Stimulated activated effector memory CD8-positive, alpha-beta T cell treated with anti-CD3 and anti-CD28 coated beads, Interleukin-12 subunit alpha, Interleukin-12 subunit beta, amount 100 ng/mL, for 72 hours (primary cell): Measurements from ENCODE around the gene PFKFB2.
"Not testable (repeated sequence)": the region's sequence is repeated elsewhere in the genome, so short reads cannot be mapped to it uniquely, and the experiment has no call there.

Experiments
- ATAC-seq: fragments of 150-1000 bp; cut with Tn5 transposase; 2 replicates; pipeline ENCODE4 v1.10.0; 2021
- DNase-seq, 2 donors: peaks; one replicate each; pipeline ENCODE4 v3.0.0; 2021 to 2022; ENCODE audit warnings: low spot score in 2 of 2
- H3K27ac Mint-ChIP-seq: one replicate; pipeline ENCODE4 v1.8.0; 2022; ENCODE audit warnings: mild to moderate bottlenecking, mixed read lengths
- H3K36me3 Mint-ChIP-seq: one replicate; pipeline ENCODE4 v1.8.0; 2022; ENCODE audit warnings: mild to moderate bottlenecking, mixed read lengths
- H3K4me1 Mint-ChIP-seq: one replicate; pipeline ENCODE4 v1.8.0; 2022; ENCODE audit warnings: mixed read lengths
- H3K4me3 Mint-ChIP-seq: one replicate; pipeline ENCODE4 v1.8.0; 2022; ENCODE audit warnings: mild to moderate bottlenecking, mixed read lengths
- H3K9me3 Mint-ChIP-seq: one replicate; pipeline ENCODE4 v1.8.0; 2022; ENCODE audit warnings: mixed read lengths

The PFKFB2 gene

GRCh38 chr1:207029701-207030521, 23.2 kb upstream of the PFKFB2 start:
- no peak for DNase-seq
- no peaks in the 10 kb centered on the region for H3K36me3 Mint-ChIP-seq
- no peaks in the 10 kb centered on the region for H3K4me1 Mint-ChIP-seq

GRCh38 chr1:207030522-207031009, 22.5 kb upstream of the PFKFB2 start:
- H3K9me3 Mint-ChIP-seq, result no peaks in the 10 kb centered on the region
- H3K4me3 Mint-ChIP-seq, result no peak overlapping the region
- no peaks in the 10 kb centered on the region for H3K36me3 Mint-ChIP-seq
- ATAC-seq, result no peak
- no peak for DNase-seq
- no peaks in the 10 kb centered on the region for H3K4me1 Mint-ChIP-seq
- no peak overlapping the region for H3K27ac Mint-ChIP-seq

More at GRCh38 chr1:207029701-207030521, 23.2 kb upstream of the PFKFB2 start:
- no peak for ATAC-seq
- H3K27ac Mint-ChIP-seq, result no peak overlapping the region
- H3K4me3 Mint-ChIP-seq, result no peak overlapping the region
- H3K9me3 Mint-ChIP-seq, result no peaks in the 10 kb centered on the region

GRCh38 chr1:207031016-207031415, 22.1 kb upstream of the PFKFB2 start:
- ATAC-seq (no peak), DNase-seq (no peak)
- H3K36me3 Mint-ChIP-seq, result no peaks in the 10 kb centered on the region
- H3K4me1 Mint-ChIP-seq, result no peaks in the 10 kb centered on the region
- no peak overlapping the region for H3K4me3 Mint-ChIP-seq
- no peaks in the 10 kb centered on the region for H3K9me3 Mint-ChIP-seq
- no peak overlapping the region for H3K27ac Mint-ChIP-seq

GRCh38 chr1:207031632-207032264, 21.3 kb upstream of the PFKFB2 start:
- Mint-ChIP-seq H3K27ac (no peak overlapping the region), H3K4me1 (no peaks in the 10 kb centered on the region), H3K9me3 (no peaks in the 10 kb centered on the region), H3K36me3 (no peaks in the 10 kb centered on the region), H3K4me3 (no peak overlapping the region)
- ATAC-seq (no peak), DNase-seq (no peak)

GRCh38 chr1:207032528-207033017, 20.5 kb upstream of the PFKFB2 start, which contains the start of gene C1orf116:
Gene C1orf116 (minus strand): TSS chr1:207032756. CDS start chr1:207027598, 5,158 bp downstream.
- DNase-seq, result no peak
- Mint-ChIP-seq H3K4me3 (no peak within 1 kb of the TSS), H3K27ac (no peak within 1 kb of the TSS), H3K4me1 (no peaks in the 10 kb centered on the region), H3K36me3 (no peaks in the 10 kb centered on the region), H3K9me3 (no peaks in the 10 kb centered on the region)
- no peak for ATAC-seq

GRCh38 chr1:207033302-207033701, 19.8 kb upstream of the PFKFB2 start:
- H3K9me3 Mint-ChIP-seq, result no peaks in the 10 kb centered on the region
- no peak overlapping the region for H3K27ac Mint-ChIP-seq
- DNase-seq, result no peak
- no peak for ATAC-seq
- H3K36me3 Mint-ChIP-seq, result no peaks in the 10 kb centered on the region
- H3K4me1 Mint-ChIP-seq, result no peaks in the 10 kb centered on the region
- H3K4me3 Mint-ChIP-seq, result no peak overlapping the region

- Mint-ChIP-seq H3K9me3 (no peaks in the 10 kb centered on the region), H3K4me3 (no peak overlapping the region), H3K36me3 (no peaks in the 10 kb centered on the region), H3K4me1 (no peaks in the 10 kb centered on the region), H3K27ac (no peak overlapping the region)
- DNase-seq, result no peak
- ATAC-seq, result no peak
Measured at GRCh38 chr1:207034208-207034607, 18.9 kb upstream of the PFKFB2 start.

- no peaks in the 10 kb centered on the region for H3K9me3 Mint-ChIP-seq
- DNase-seq (no peak), ATAC-seq (peak; percentile 89)
- no peaks in the 10 kb centered on the region for H3K4me1 Mint-ChIP-seq
- no peaks in the 10 kb centered on the region for H3K36me3 Mint-ChIP-seq
- no peak overlapping the region for H3K4me3 Mint-ChIP-seq
- no peak overlapping the region for H3K27ac Mint-ChIP-seq
Measured at GRCh38 chr1:207034998-207035397, 18.1 kb upstream of the PFKFB2 start.

GRCh38 chr1:207035877-207036551, 17.1 kb upstream of the PFKFB2 start:
- no peak overlapping the region for H3K27ac Mint-ChIP-seq
- no peak overlapping the region for H3K4me3 Mint-ChIP-seq
- no peaks in the 10 kb centered on the region for H3K9me3 Mint-ChIP-seq
- H3K36me3 Mint-ChIP-seq, result no peaks in the 10 kb centered on the region
- no peaks in the 10 kb centered on the region for H3K4me1 Mint-ChIP-seq
- ATAC-seq, result peak; percentile 62
- no peak for DNase-seq

GRCh38 chr1:207036865-207037264, 16.2 kb upstream of the PFKFB2 start:
- ATAC-seq (no peak), DNase-seq (no peak)
- Mint-ChIP-seq H3K9me3 (no peaks in the 10 kb centered on the region), H3K4me1 (no peaks in the 10 kb centered on the region), H3K4me3 (no peak overlapping the region), H3K27ac (no peak overlapping the region), H3K36me3 (no peaks in the 10 kb centered on the region)

- no peak for DNase-seq
- Mint-ChIP-seq H3K36me3 (peaks cover 7% of the 10 kb centered on the region), H3K4me1 (peaks cover 6% of the 10 kb centered on the region), H3K27ac (no peak overlapping the region), H3K9me3 (no peaks in the 10 kb centered on the region), H3K4me3 (no peak overlapping the region)
- ATAC-seq, result no peak
Measured at GRCh38 chr1:207039380-207040180, 13.5 kb upstream of the PFKFB2 start.

- H3K27ac Mint-ChIP-seq, result no peak overlapping the region
- no peak overlapping the region for H3K4me3 Mint-ChIP-seq
- H3K36me3 Mint-ChIP-seq, result peaks cover 12% of the 10 kb centered on the region
- peaks cover 11% of the 10 kb centered on the region for H3K4me1 Mint-ChIP-seq
- ATAC-seq (no peak), DNase-seq (no peak)
- H3K9me3 Mint-ChIP-seq, result no peaks in the 10 kb centered on the region
Measured at GRCh38 chr1:207040181-207040533, 12.9 kb upstream of the PFKFB2 start.

- H3K9me3 Mint-ChIP-seq, H3K27ac Mint-ChIP-seq, H3K4me3 Mint-ChIP-seq, ATAC-seq, DNase-seq: not testable (repeated sequence)
- Mint-ChIP-seq H3K36me3 (peaks cover 25% of the 10 kb centered on the region), H3K4me1 (peaks cover 17% of the 10 kb centered on the region)
Measured at GRCh38 chr1:207041397-207041796, 11.7 kb upstream of the PFKFB2 start.

- Mint-ChIP-seq H3K4me3 (no peak overlapping the region), H3K36me3 (peaks cover 64% of the 10 kb centered on the region), H3K27ac (no peak overlapping the region), H3K9me3 (no peaks in the 10 kb centered on the region), H3K4me1 (peaks cover 32% of the 10 kb centered on the region)
- ATAC-seq (no peak), DNase-seq (no peak)
Measured at GRCh38 chr1:207045453-207045852, 7.6 kb upstream of the PFKFB2 start.

GRCh38 chr1:207047505-207047904, 5.6 kb upstream of the PFKFB2 start:
- Mint-ChIP-seq H3K4me3 (no peak overlapping the region), H3K36me3 (peaks cover 64% of the 10 kb centered on the region), H3K27ac (no peak overlapping the region), H3K9me3 (no peaks in the 10 kb centered on the region), H3K4me1 (peaks cover 47% of the 10 kb centered on the region)
- no peak for ATAC-seq
- DNase-seq, result no peak
